Adrenal gland (tissue), 5 donors: ENCODE data around the gene TMEM184A.

Source experiments
- POLR2A ChIP-seq, 2 donors: fragments of 450-650 bp; IDR thresholded peaks; one replicate each; pipeline ENCODE4 v1.6.1; 2017; ENCODE audit warnings: antibody characterized with exemption in 2 of 2, mild to moderate bottlenecking in 2 of 2, moderate library complexity in 1 of 2
- TF ChIP-seq, protein P1 (sequence below), 6 experiments: fragments of 450-650 bp in 4 of 6; fragments of 200-600 bp in 2 of 6; sonication (generic) in 1 of 6; IDR thresholded peaks; 1 replicate in 5 of 6; 2 replicates in 1 of 6; pipeline versions ENCODE4 v1.5.1 to v1.8.0; 2016 to 2021; ENCODE audit warnings: antibody characterized with exemption in 6 of 6, mild to moderate bottlenecking in 2 of 6, moderate library complexity in 1 of 6
- donor health status: DM: no; HTN: no; CAD: no.

DNA sequence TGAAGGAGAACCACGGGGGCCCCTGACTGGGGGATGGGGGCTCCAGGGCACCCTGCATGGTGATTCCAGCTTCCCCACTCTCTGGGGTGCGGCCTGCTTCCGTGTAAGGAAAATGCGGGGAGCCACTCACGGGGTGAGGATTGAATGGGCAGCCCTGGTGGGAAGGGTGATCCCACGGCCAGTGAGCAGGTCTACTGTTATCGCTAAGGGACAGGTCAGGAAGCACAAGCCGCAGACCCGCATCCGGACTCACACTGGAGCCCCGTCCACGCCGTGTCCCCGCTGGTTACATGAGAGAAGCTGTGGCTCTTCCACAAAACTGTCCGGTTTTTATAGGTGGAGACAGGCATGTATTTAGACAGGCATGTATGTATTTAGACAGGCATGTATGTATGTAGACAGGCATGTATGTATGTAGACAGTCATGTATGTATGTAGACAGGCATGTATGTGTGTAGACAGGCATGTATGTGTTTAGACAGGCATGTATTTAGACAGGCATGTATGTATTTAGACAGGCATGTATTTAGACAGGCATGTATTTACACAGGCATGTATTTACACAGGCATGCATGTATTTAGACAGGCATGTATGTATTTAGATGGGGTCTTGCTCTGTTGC is 8.1 kb upstream of the TMEM184A start:
- TF ChIP-seq, protein P1, sequence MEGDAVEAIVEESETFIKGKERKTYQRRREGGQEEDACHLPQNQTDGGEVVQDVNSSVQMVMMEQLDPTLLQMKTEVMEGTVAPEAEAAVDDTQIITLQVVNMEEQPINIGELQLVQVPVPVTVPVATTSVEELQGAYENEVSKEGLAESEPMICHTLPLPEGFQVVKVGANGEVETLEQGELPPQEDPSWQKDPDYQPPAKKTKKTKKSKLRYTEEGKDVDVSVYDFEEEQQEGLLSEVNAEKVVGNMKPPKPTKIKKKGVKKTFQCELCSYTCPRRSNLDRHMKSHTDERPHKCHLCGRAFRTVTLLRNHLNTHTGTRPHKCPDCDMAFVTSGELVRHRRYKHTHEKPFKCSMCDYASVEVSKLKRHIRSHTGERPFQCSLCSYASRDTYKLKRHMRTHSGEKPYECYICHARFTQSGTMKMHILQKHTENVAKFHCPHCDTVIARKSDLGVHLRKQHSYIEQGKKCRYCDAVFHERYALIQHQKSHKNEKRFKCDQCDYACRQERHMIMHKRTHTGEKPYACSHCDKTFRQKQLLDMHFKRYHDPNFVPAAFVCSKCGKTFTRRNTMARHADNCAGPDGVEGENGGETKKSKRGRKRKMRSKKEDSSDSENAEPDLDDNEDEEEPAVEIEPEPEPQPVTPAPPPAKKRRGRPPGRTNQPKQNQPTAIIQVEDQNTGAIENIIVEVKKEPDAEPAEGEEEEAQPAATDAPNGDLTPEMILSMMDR (IDR thresholded peaks at IDR 0.05): no peak
- TF ChIP-seq POLR2A (IDR thresholded peaks at IDR 0.05): no peak
